Liver (tissue), 9 donors: ENCODE results near the gene CBL. TPM values are rescaled to one million over a fixed set of nuclear protein-coding genes. Genes with fewer than 3 reads are reported as not detected.

Experiments
- DNase-seq: peaks from one replicate; pipeline ENCODE4 v3.0.0-alpha.2; 2017; ENCODE audit warnings: low spot score
- H3K27ac ChIP-seq, 2 donors: one replicate each; pipeline ENCODE4 v1.7.0; 2013; ENCODE audit warnings: inconsistent platforms in 2 of 2, low read length in 2 of 2, control low read depth in 1 of 2, low read depth in 1 of 2, mild to moderate bottlenecking in 1 of 2
- H3K27me3 ChIP-seq, 4 donors: one replicate each; pipeline versions ENCODE4 v1.6.1 to v1.7.0; 2013; ENCODE audit warnings: low read length in 3 of 4, inconsistent platforms in 1 of 4, mild to moderate bottlenecking in 1 of 4, moderate library complexity in 1 of 4; ENCODE audit not compliant: control insufficient read depth in 4 of 4, insufficient read depth in 4 of 4
- H3K36me3 ChIP-seq, 4 donors: one replicate each; pipeline versions ENCODE4 v1.6.1 to v1.7.0; 2013; ENCODE audit warnings: low read length in 3 of 4, mild to moderate bottlenecking in 3 of 4, low read depth in 1 of 4, moderate library complexity in 1 of 4; ENCODE audit not compliant: control insufficient read depth in 4 of 4, insufficient read depth in 3 of 4
- H3K4me1 ChIP-seq, 4 donors: one replicate each; pipeline versions ENCODE4 v1.6.1 to v1.7.0; 2013; ENCODE audit warnings: low read length in 3 of 4, mild to moderate bottlenecking in 3 of 4, moderate library complexity in 1 of 4; ENCODE audit not compliant: control insufficient read depth in 4 of 4, insufficient read depth in 4 of 4
- H3K4me3 ChIP-seq, 3 donors: one replicate each; pipeline versions ENCODE4 v1.6.1 to v1.7.0; 2013; ENCODE audit warnings: low read length in 3 of 3, control low read depth in 1 of 3, low read depth in 1 of 3, mild to moderate bottlenecking in 1 of 3
- H3K9ac ChIP-seq, 2 donors: one replicate each; pipeline ENCODE4 v1.7.0; 2013; ENCODE audit warnings: low read length in 2 of 2, mild to moderate bottlenecking in 2 of 2, moderate library complexity in 2 of 2, control low read depth in 1 of 2, low read depth in 1 of 2
- H3K9me3 ChIP-seq, 4 donors: one replicate each; pipeline versions ENCODE4 v1.6.1 to v1.7.0; 2013; ENCODE audit warnings: low read length in 3 of 4; ENCODE audit not compliant: control insufficient read depth in 4 of 4
- CTCF ChIP-seq: fragments of 150-350 bp; IDR thresholded peaks from 2 replicates; pipeline ENCODE4 v1.5.1; 2017; ENCODE audit warnings: improper control_type of control experiment, low read depth, low read length; ENCODE audit not compliant: missing input control
- EGR1 ChIP-seq, 2 donors: IDR thresholded peaks; 2 replicates each; pipeline ENCODE4 v1.6.1; 2016 to 2018; ENCODE audit warnings: antibody characterized with exemption in 2 of 2, low read depth in 2 of 2
- FOXA1 ChIP-seq: IDR thresholded peaks from 2 replicates; pipeline ENCODE4 v1.6.1; 2016; ENCODE audit warnings: antibody characterized with exemption
- FOXA2 ChIP-seq: IDR thresholded peaks from 2 replicates; pipeline ENCODE4 v1.6.1; 2016; ENCODE audit warnings: antibody characterized with exemption
- HNF4A ChIP-seq, 2 donors: conservative IDR thresholded peaks; 2 replicates each; pipeline ENCODE4 v1.6.1; 2016; ENCODE audit warnings: antibody characterized with exemption in 2 of 2, mild to moderate bottlenecking in 2 of 2
- HNF4G ChIP-seq: IDR thresholded peaks from 2 replicates; pipeline ENCODE4 v1.6.1; 2016; ENCODE audit warnings: antibody characterized with exemption
- JUND ChIP-seq, 2 donors: IDR thresholded peaks; 2 replicates each; pipeline ENCODE4 v1.6.1; 2016; ENCODE audit warnings: antibody characterized with exemption in 2 of 2
- MAX ChIP-seq: IDR thresholded peaks from 2 replicates; pipeline ENCODE4 v1.6.1; 2016; ENCODE audit warnings: antibody characterized with exemption
- NR2F2 ChIP-seq: IDR thresholded peaks from 2 replicates; pipeline ENCODE4 v1.6.1; 2016; ENCODE audit warnings: antibody characterized with exemption
- RAD21 ChIP-seq, 2 donors: IDR thresholded peaks; 2 replicates each; pipeline ENCODE4 v1.6.1; 2016; ENCODE audit warnings: antibody characterized with exemption in 2 of 2, mild to moderate bottlenecking in 2 of 2
- RXRA ChIP-seq, 2 donors: IDR thresholded peaks; 2 replicates each; pipeline ENCODE4 v1.6.1; 2017 to 2018; ENCODE audit warnings: antibody characterized with exemption in 2 of 2, mild to moderate bottlenecking in 1 of 2
- TAF1 ChIP-seq: conservative IDR thresholded peaks from 2 replicates; pipeline ENCODE4 v1.6.1; 2016; ENCODE audit warnings: antibody characterized with exemption, mild to moderate bottlenecking
- YY1 ChIP-seq: IDR thresholded peaks from 2 replicates; pipeline ENCODE4 v1.6.1; 2016; ENCODE audit warnings: antibody characterized with exemption, mild to moderate bottlenecking
- ZBTB33 ChIP-seq: IDR thresholded peaks from 2 replicates; pipeline ENCODE4 v1.6.1; 2016; ENCODE audit warnings: antibody characterized with exemption
- WGBS: extraction: QIAGEN DNeasy Blood & Tissue Kit; methylation state at CpG from one replicate; pipeline ENCODE4 v1.1.7; 2013; 5-methylcytosine and 5-hydroxymethylcytosine counted together
- polyA plus RNA-seq, 2 donors: library from polyadenylated mRNA; stranded (reverse) in 1 of 2; unstranded in 1 of 2; fragments of 200-250 nt in 1 of 2; fragments of >200 nt in 1 of 2; fragmentation: Nextera tagmentation in 1 of 2; extraction: Ambion mirVana in 1 of 2; gene quantifications; one replicate each; pipeline versions ENCODE4 v1.2.1 to v1.2.3, GENCODE V29; 2013 to 2015
- total RNA-seq, 2 donors: library from RNA; depleted of rRNA; stranded (reverse); fragments of >200 nt; gene quantifications; one replicate each; pipeline ENCODE4 v1.2.3, GENCODE V29; 2014
- TF ChIP-seq, protein P1 (sequence below): IDR thresholded peaks from 2 replicates; pipeline ENCODE4 v1.6.1; 2016; ENCODE audit warnings: antibody characterized with exemption
- TF ChIP-seq, protein P2 (sequence below): IDR thresholded peaks from 2 replicates; pipeline ENCODE4 v1.6.1; 2016; ENCODE audit warnings: antibody characterized with exemption, mild to moderate bottlenecking
- donor health status: healthy.
- donor health status: healthy.
- donor health status: healthy.
- donor health status: healthy.
- donor health status: healthy.

The CBL gene
- total and polyA plus RNA-seq, 4 donors = 1.6 to 5.5 (median 3.5) TPM

DNA sequence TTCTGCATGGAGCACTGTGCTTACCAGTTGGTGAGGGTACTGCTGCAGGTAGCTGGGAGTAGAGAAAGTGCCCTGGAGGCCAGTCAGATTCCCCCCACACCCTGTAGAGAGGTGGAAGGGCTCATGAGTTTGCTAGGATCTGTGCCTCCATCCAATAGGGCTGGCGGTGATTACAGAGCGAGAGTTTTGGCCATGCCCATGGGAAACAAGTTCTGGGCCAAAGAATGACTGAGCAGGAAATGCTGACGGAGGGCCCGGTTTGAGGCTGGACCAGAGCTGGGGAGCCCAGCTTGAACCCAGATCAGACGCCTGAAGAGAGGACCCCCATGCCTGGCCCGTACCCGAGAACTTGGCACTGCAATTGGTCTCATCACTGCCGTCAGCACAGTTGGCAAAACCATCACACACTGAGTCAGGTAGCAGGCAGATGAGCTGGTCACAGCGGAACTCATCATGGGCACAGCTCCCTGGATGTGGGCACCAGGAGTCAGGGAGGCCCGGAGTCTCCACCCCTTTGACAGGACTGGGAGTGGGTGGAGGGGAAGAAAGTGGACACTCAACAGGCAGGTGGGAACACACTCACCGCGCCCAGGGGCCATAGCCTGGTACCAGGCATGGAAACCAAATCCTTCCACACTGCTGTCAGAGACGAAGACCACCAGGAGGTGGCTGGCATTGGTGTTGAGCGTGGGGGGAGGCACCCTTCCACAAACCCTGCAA is 138.3 kb downstream of the CBL start:
- TF ChIP-seq EGR1 (IDR thresholded peaks at IDR 0.05; ENCODE audit: low read depth in 2 of 2) (no peak), YY1 (no peak), HNF4G (no peak), CTCF (no peak), FOXA1 (no peak), MAX (no peak), RXRA (IDR thresholded peaks at IDR 0.05) (no peak), JUND (IDR thresholded peaks at IDR 0.05) (no peak), FOXA2 (no peak), TAF1 (no peak), HNF4A (conservative IDR thresholded peaks at IDR 0.05) (no peak), ZBTB33 (no peak), RAD21 (IDR thresholded peaks at IDR 0.05) (no peak), NR2F2 (no peak)
- TF ChIP-seq, protein P1, sequence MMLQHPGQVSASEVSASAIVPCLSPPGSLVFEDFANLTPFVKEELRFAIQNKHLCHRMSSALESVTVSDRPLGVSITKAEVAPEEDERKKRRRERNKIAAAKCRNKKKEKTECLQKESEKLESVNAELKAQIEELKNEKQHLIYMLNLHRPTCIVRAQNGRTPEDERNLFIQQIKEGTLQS = no peak
- TF ChIP-seq, protein P2, sequence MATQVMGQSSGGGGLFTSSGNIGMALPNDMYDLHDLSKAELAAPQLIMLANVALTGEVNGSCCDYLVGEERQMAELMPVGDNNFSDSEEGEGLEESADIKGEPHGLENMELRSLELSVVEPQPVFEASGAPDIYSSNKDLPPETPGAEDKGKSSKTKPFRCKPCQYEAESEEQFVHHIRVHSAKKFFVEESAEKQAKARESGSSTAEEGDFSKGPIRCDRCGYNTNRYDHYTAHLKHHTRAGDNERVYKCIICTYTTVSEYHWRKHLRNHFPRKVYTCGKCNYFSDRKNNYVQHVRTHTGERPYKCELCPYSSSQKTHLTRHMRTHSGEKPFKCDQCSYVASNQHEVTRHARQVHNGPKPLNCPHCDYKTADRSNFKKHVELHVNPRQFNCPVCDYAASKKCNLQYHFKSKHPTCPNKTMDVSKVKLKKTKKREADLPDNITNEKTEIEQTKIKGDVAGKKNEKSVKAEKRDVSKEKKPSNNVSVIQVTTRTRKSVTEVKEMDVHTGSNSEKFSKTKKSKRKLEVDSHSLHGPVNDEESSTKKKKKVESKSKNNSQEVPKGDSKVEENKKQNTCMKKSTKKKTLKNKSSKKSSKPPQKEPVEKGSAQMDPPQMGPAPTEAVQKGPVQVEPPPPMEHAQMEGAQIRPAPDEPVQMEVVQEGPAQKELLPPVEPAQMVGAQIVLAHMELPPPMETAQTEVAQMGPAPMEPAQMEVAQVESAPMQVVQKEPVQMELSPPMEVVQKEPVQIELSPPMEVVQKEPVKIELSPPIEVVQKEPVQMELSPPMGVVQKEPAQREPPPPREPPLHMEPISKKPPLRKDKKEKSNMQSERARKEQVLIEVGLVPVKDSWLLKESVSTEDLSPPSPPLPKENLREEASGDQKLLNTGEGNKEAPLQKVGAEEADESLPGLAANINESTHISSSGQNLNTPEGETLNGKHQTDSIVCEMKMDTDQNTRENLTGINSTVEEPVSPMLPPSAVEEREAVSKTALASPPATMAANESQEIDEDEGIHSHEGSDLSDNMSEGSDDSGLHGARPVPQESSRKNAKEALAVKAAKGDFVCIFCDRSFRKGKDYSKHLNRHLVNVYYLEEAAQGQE = no peak
- Histone ChIP-seq H3K4me1 (peaks cover 0 to 10% (median 8%) of the 10 kb centered on the region in 4 donors), H3K9me3 (no peaks in the 10 kb centered on the region), H3K27me3 (no peaks in the 10 kb centered on the region), H3K36me3 (no peaks in the 10 kb centered on the region), H3K9ac (no peak overlapping the region), H3K4me3 (no peak overlapping the region), H3K27ac (no peak overlapping the region)
- WGBS = 84% methylated on average over 14 of the region's 14 CpGs
- DNase-seq = no peak
